Activated gamma-delta T cell treated with anti-CD3 and anti-CD28 coated beads, Interleukin-2, amount 50 U/mL, for 16 hours (primary cell): Measurements from ENCODE around the gene RUBCNL.

Experiments used
- DNase-seq: peaks from one replicate; pipeline ENCODE4 v3.0.0-alpha.2; 2020; ENCODE audit warnings: low read depth

Gene RUBCNL

GRCh38 chr13:46304546-46304945 lies 82.5 kb downstream of the RUBCNL start:
- no peak for DNase-seq

GRCh38 chr13:46303742-46304385 lies 83.2 kb downstream of the RUBCNL start:
- DNase-seq: no peak

- no peak for DNase-seq
These were observed 89.7 kb downstream of the RUBCNL start for GRCh38 chr13:46297361-46297811.

- DNase-seq: no peak
These were observed 90.1 kb downstream of the RUBCNL start for GRCh38 chr13:46296921-46297320.

- no peak for DNase-seq
These were observed 90.8 kb downstream of the RUBCNL start for GRCh38 chr13:46296115-46296822.

- peak; percentile 47 for DNase-seq
These were observed 91.4 kb downstream of the RUBCNL start for GRCh38 chr13:46295491-46296114.

GRCh38 chr13:46293436-46293835 lies 93.6 kb downstream of the RUBCNL start:
- DNase-seq: no peak
